ENCODE results near the gene RRP8.

RRP8 gene

DNA sequence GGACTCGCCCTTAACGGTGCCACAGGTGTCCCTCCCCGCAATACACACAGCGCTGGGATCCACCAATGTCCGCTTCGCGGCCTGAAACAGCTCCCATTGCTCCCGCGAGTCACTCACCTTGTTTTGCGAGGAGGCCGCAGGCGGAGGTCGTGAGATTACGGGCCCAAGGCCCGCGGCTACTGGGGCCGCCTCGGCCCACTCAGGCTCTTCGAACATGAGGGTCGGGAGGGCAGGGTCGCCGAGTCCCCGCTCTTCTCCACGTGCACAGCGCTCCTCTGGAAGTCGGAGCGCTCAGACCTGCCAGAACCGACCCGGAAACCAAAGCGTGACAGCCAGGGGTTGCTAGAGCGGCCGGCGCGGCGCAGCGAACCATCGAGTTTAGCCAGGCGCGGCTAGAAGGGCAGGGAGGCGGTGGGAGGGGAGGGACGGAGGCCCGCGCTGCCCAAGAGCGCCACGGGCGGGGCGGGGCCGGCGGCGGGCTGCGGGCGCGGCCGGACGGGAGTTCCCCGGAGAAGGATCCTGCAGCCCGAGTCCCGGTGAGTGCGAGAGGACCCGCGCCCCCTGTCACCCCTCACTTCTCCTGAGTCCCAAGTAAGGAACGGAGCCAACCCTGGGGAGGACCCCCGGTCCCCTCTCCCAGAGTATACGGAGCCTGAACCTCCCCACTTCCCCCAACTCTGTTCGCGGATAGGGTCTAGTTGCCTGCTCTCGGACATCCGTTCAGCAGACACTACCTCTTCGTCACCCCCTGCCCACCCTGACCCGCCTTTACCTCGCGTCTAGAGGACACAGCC is at the start of gene RRP8, which contains the start of gene ILK:
TSS of gene RRP8 (minus strand) at position 330 of the 794 bp plus-strand sequence. CDS start at position 216, 114 bp downstream.
TSS of gene ILK (plus strand) at position 488 of the 794 bp plus-strand sequence. CDS start 498 bp downstream, outside the sequence.
- H3K27me3 ChIP-seq (ENCODE audit: low read depth, low read length): no peaks in the 10 kb centered on the region
- TF ChIP-seq CTCF (IDR thresholded peaks at IDR 0.05; ENCODE audit: low read depth, low read length) (no peak; the same call in 1 of the 2 replicates), EZH2phosphoT487 (IDR thresholded peaks at IDR 0.05; ENCODE audit: low read depth) (no peak)
- H2AFZ ChIP-seq (ENCODE audit: low read depth, low read length): peak within 1 kb of the TSS; percentile 84
- peak within 1 kb of the TSS; percentile 70 for H3K27ac ChIP-seq (ENCODE audit: low read length)
- H3K4me1 ChIP-seq (ENCODE audit: low read length): peaks cover 50% of the 10 kb centered on the region
- H4K20me1 ChIP-seq (ENCODE audit: insufficient read depth, low read length): 0 out of 2 replicates have a peak, but pooled peaks cover 4% of the 10 kb centered on the region
- H3K9me3 ChIP-seq (ENCODE audit: insufficient read depth, low read length): no peaks in the 10 kb centered on the region
- H3K4me2 ChIP-seq (ENCODE audit: low read length): peak within 1 kb of the TSS; percentile 98
- peak within 1 kb of the TSS; percentile 98 for H3K9ac ChIP-seq (ENCODE audit: low read length)
- H3K4me3 ChIP-seq (ENCODE audit: low read length): peak within 1 kb of the TSS; percentile 99
- peaks cover 63% of the 10 kb centered on the region for H3K79me2 ChIP-seq (ENCODE audit: low read length)
- peaks cover 40% of the 10 kb centered on the region for H3K36me3 ChIP-seq (replicated peaks; ENCODE audit: low read depth, low read length)

DNA sequence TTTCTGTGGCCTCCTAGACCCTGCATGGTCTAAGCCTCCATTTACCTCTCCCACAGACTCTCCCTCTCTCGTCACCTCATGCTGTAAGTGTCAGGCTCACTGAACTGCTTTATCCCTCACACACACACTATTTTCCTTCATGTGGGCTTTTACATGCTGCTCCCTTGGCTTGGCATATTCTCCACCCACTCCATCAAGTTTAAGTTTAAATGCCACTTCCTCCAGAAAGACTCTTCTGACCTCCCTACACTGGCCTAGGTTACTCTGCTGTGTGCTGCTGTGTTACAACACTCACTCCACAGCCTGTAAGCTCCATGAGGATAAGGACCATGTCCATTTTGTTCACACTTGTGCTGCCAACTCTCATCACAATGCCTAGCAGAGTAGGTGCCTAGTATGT is 49.7 kb upstream of the RRP8 start:
- H3K27me3 ChIP-seq (ENCODE audit: low read depth, low read length): peaks cover 26% of the 10 kb centered on the region; the same call in 1 of the 2 replicates
- H2AFZ ChIP-seq (ENCODE audit: low read depth, low read length): no peak overlapping the region
- H3K9ac ChIP-seq (ENCODE audit: low read length): no peak overlapping the region
- no peaks in the 10 kb centered on the region for H3K36me3 ChIP-seq (replicated peaks; ENCODE audit: low read depth, low read length)
- H3K79me2 ChIP-seq (ENCODE audit: low read length): no peaks in the 10 kb centered on the region
- TF ChIP-seq CTCF (IDR thresholded peaks at IDR 0.05; ENCODE audit: low read depth, low read length) (no peak), EZH2phosphoT487 (IDR thresholded peaks at IDR 0.05; ENCODE audit: low read depth) (no peak)
- H4K20me1 ChIP-seq (ENCODE audit: insufficient read depth, low read length): no peaks in the 10 kb centered on the region
- H3K4me2 ChIP-seq (ENCODE audit: low read length): no peak overlapping the region
- no peaks in the 10 kb centered on the region for H3K9me3 ChIP-seq (ENCODE audit: insufficient read depth, low read length)
- H3K27ac ChIP-seq (ENCODE audit: low read length): no peak overlapping the region
- no peak overlapping the region for H3K4me3 ChIP-seq (ENCODE audit: low read length)
- peaks cover 6% of the 10 kb centered on the region for H3K4me1 ChIP-seq (ENCODE audit: low read length)

- Histone ChIP-seq H4K20me1 (ENCODE audit: insufficient read depth, low read length) (no peaks in the 10 kb centered on the region), H3K4me3 (ENCODE audit: low read length) (no peak overlapping the region), H3K9me3 (ENCODE audit: insufficient read depth, low read length) (no peaks in the 10 kb centered on the region), H3K36me3 (replicated peaks; ENCODE audit: low read depth, low read length) (no peaks in the 10 kb centered on the region), H3K79me2 (ENCODE audit: low read length) (no peaks in the 10 kb centered on the region), H3K27ac (ENCODE audit: low read length) (no peak overlapping the region), H3K27me3 (ENCODE audit: low read depth, low read length) (peaks cover 26% of the 10 kb centered on the region; the same call in 1 of the 2 replicates), H3K4me2 (ENCODE audit: low read length) (no peak overlapping the region), H2AFZ (ENCODE audit: low read depth, low read length) (no peak overlapping the region), H3K4me1 (ENCODE audit: low read length) (peaks cover 15% of the 10 kb centered on the region), H3K9ac (ENCODE audit: low read length) (no peak overlapping the region)
- TF ChIP-seq EZH2phosphoT487 (IDR thresholded peaks at IDR 0.05; ENCODE audit: low read depth): no peak
- TF ChIP-seq CTCF (IDR thresholded peaks at IDR 0.05; ENCODE audit: low read depth, low read length): no peak
Measured at GRCh38 chr11:6652182-6652581, 48.8 kb upstream of the RRP8 start.

DNA sequence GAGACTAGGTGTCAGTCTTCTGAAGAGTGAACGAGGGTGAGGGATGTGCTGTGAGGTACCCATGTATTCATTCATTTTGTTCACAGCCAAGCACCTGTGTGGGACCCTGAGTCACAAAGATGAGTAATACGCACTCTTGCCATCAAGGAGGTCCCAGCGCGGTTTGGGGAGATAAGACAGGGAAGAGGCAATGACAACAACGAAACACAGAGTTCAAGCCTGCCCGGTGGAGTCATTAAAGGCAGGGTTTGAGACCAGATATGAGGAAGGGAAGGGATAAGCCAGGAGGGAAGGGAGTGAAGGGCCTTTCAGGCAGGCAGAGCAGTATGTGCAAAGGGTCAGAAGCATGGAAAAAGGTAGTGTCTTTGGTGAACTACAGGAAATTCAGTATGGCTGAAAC is 47.6 kb upstream of the RRP8 start:
- no peaks in the 10 kb centered on the region for H3K36me3 ChIP-seq (replicated peaks; ENCODE audit: low read depth, low read length)
- H3K4me3 ChIP-seq (ENCODE audit: low read length): no peak overlapping the region
- peaks cover 21% of the 10 kb centered on the region; the same call in 1 of the 2 replicates for H3K27me3 ChIP-seq (ENCODE audit: low read depth, low read length)
- H3K9ac ChIP-seq (ENCODE audit: low read length): no peak overlapping the region
- no peaks in the 10 kb centered on the region for H4K20me1 ChIP-seq (ENCODE audit: insufficient read depth, low read length)
- peaks cover 27% of the 10 kb centered on the region for H3K4me1 ChIP-seq (ENCODE audit: low read length)
- H3K27ac ChIP-seq (ENCODE audit: low read length): no peak overlapping the region
- H3K4me2 ChIP-seq (ENCODE audit: low read length): no peak overlapping the region
- no peaks in the 10 kb centered on the region for H3K79me2 ChIP-seq (ENCODE audit: low read length)
- no peak for TF ChIP-seq CTCF (IDR thresholded peaks at IDR 0.05; ENCODE audit: low read depth, low read length)
- no peak for TF ChIP-seq EZH2phosphoT487 (IDR thresholded peaks at IDR 0.05; ENCODE audit: low read depth)
- H3K9me3 ChIP-seq (ENCODE audit: insufficient read depth, low read length): no peaks in the 10 kb centered on the region
- no peak overlapping the region for H2AFZ ChIP-seq (ENCODE audit: low read depth, low read length)
